Thyroid gland (tissue), 4 donors: ENCODE measurements around the gene TBX6.

Source experiments
- CTCF ChIP-seq, 6 experiments: fragments of 200-600 bp in 3 of 6; fragments of 450-650 bp in 3 of 6; sonication (generic) in 3 of 6; IDR thresholded peaks; one replicate each; pipeline ENCODE4 v1.5.1; 2016 to 2019; ENCODE audit warnings: antibody characterized with exemption in 6 of 6, mild to moderate bottlenecking in 2 of 6, inconsistent platforms in 1 of 6, moderate library complexity in 1 of 6
- POLR2A ChIP-seq, 2 donors: fragments of 450-650 bp; IDR thresholded peaks; one replicate each; pipeline ENCODE4 v1.6.1; 2017; ENCODE audit warnings: antibody characterized with exemption in 2 of 2, mild to moderate bottlenecking in 2 of 2, moderate library complexity in 1 of 2

- no peak for TF ChIP-seq CTCF (IDR thresholded peaks at IDR 0.05)
- TF ChIP-seq POLR2A (IDR thresholded peaks at IDR 0.05): no peak
Observed at GRCh38 chr16:30040221-30040620, 51.5 kb downstream of the TBX6 start.
